RWPE2 (cell line): ENCODE results near the gene C15orf39.

Source experiments
- ATAC-seq: fragments of 200-7000 bp; cut with Tn5 transposase; 3 replicates; pipeline ENCODE4 v1.9.1; 2021; ENCODE audit warnings: low read depth
- DNase-seq: peaks from one replicate; pipeline ENCODE4 v3.0.0-alpha.2; 2020; ENCODE audit warnings: low spot score
- H3K27ac ChIP-seq: fragments of 450-650 bp; 2 replicates; pipeline ENCODE4 v1.5.1; 2017; ENCODE audit warnings: mild to moderate bottlenecking; ENCODE audit not compliant: poor library complexity, severe bottlenecking
- H3K27me3 ChIP-seq: fragments of 250-450 bp; sonication (Bioruptor Pico); 2 replicates; pipeline ENCODE4 v1.5.1; 2021; ENCODE audit warnings: mild to moderate bottlenecking, moderate library complexity; ENCODE audit not compliant: insufficient read depth, poor library complexity, severe bottlenecking
- H3K36me3 ChIP-seq: fragments of 250-450 bp; sonication (Bioruptor Pico); 2 replicates; pipeline ENCODE4 v1.5.1; 2020; ENCODE audit warnings: low read depth, mild to moderate bottlenecking, moderate library complexity
- H3K4me1 ChIP-seq: fragments of 250-450 bp; sonication (Bioruptor Pico); 2 replicates; pipeline ENCODE4 v1.5.1; 2021; ENCODE audit warnings: mild to moderate bottlenecking, moderate library complexity; ENCODE audit not compliant: insufficient read depth, poor library complexity, severe bottlenecking
- H3K4me3 ChIP-seq: fragments of 250-450 bp; sonication (Bioruptor Pico); 2 replicates; pipeline ENCODE4 v1.5.1; 2021; ENCODE audit warnings: mild to moderate bottlenecking, moderate library complexity; ENCODE audit not compliant: severe bottlenecking
- H3K9me3 ChIP-seq: fragments of 250-450 bp; sonication (Bioruptor Pico); 2 replicates; pipeline ENCODE4 v1.5.1; 2021; ENCODE audit warnings: mild to moderate bottlenecking, moderate library complexity; ENCODE audit not compliant: severe bottlenecking
- CTCF ChIP-seq: fragments of 450-650 bp; IDR thresholded peaks from one replicate; pipeline ENCODE4 v1.5.1; 2017; ENCODE audit warnings: mild to moderate bottlenecking, moderate library complexity; ENCODE audit not compliant: poor library complexity, severe bottlenecking

Gene C15orf39

GRCh38 chr15:75201616-75202250, at the start of gene C15orf39:
TSS of gene C15orf39 (plus strand) at chr15:75201882. CDS start at chr15:75206049, 4,167 bp downstream.
- H3K9me3 ChIP-seq = no peaks in the 10 kb centered on the region
- peak; percentile 80 for DNase-seq
- TF ChIP-seq CTCF = peak; percentile 99
- H3K36me3 ChIP-seq = peaks cover 12% of the 10 kb centered on the region
- peak; percentile 41 for ATAC-seq
- H3K27ac ChIP-seq = peak within 1 kb of the TSS; percentile 70
- no peaks in the 10 kb centered on the region for H3K27me3 ChIP-seq
- peaks cover 20% of the 10 kb centered on the region for H3K4me1 ChIP-seq
- H3K4me3 ChIP-seq = peak within 1 kb of the TSS; percentile 86

GRCh38 chr15:75152382-75153079, 49.2 kb upstream of the C15orf39 start:
- no peak for ATAC-seq
- H3K27me3 ChIP-seq = no peaks in the 10 kb centered on the region
- peaks cover 11% of the 10 kb centered on the region for H3K4me1 ChIP-seq
- H3K27ac ChIP-seq = no peak overlapping the region
- H3K4me3 ChIP-seq = no peak overlapping the region
- H3K9me3 ChIP-seq = no peaks in the 10 kb centered on the region
- DNase-seq = no peak
- no peaks in the 10 kb centered on the region for H3K36me3 ChIP-seq
- no peak for TF ChIP-seq CTCF

DNA sequence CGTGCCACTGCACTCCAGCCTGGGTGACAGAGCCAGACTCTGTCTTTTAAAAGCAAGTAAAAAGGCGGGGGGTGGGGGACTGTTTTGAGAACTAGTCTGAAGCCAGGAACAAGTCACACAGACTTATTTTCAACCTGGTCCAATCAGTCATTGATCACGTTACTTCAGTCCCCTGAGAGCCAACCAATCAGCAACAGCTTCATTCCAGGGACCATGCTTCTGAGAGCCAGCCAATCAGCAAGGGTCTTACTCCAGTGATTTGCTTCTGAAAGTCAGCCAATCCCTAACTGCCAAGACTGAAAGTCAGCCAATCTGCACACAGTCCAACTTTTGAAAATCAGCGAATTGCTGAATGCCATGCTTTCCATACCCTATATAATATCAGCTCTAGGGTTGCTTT, 48.6 kb upstream of the C15orf39 start:
- no peaks in the 10 kb centered on the region for H3K27me3 ChIP-seq
- TF ChIP-seq CTCF = no peak
- peaks cover 11% of the 10 kb centered on the region for H3K4me1 ChIP-seq
- ATAC-seq (no peak), DNase-seq (no peak)
- H3K36me3 ChIP-seq = no peaks in the 10 kb centered on the region
- no peaks in the 10 kb centered on the region for H3K9me3 ChIP-seq
- no peak overlapping the region for H3K4me3 ChIP-seq
- no peak overlapping the region for H3K27ac ChIP-seq

DNA sequence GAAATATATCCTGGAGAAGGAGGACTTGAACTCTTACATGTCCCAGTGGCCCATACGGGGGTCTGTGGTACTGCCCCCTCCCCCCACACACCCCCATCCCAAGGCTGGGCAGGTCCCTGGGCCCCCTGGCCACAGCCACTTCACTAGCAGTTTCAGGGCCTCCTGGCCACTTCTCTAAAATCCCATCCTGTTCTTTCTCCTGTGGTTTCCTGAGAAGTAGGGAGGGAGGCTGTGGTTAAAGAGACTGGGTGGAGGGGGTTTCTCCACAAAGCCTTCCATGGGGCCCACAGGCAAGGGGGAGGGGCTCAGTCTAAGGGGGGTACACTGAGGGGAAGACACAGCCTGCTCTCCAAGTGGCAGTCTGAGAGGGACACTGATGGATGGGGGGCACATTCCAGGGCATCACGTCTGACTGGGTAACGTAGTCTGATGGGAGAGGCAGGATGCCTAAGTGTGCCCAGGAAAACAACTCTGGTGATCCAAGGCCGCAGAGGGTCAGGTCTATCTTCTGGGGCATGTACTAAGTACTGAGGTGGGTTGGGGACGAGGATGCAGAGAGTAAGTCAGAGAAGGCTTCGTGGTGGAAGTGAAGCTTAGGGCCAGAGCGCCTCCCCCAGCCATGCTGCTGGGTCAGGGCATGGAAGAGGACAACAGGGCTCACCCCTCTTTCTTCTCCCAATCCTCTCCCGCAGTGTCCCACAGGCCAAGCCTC, 48.0 kb upstream of the C15orf39 start:
- DNase-seq = no peak

More for the DNA sequence above, 48.0 kb upstream of the C15orf39 start:
- no peaks in the 10 kb centered on the region for H3K9me3 ChIP-seq
- no peak for TF ChIP-seq CTCF
- H3K4me1 ChIP-seq = peaks cover 11% of the 10 kb centered on the region
- ATAC-seq = no peak
- H3K27ac ChIP-seq = no peak overlapping the region
- no peaks in the 10 kb centered on the region for H3K36me3 ChIP-seq
- H3K27me3 ChIP-seq = no peaks in the 10 kb centered on the region
- no peak overlapping the region for H3K4me3 ChIP-seq
